ENCODE measurements around the gene TSHR. TPM values are rescaled to one million over a fixed set of nuclear protein-coding genes. Genes with fewer than 3 reads are reported as not detected.
"Not testable (repeated sequence)": the region's sequence is repeated elsewhere in the genome, so short reads cannot be mapped to it uniquely, and the experiment has no call there.

Gene TSHR
- total and polyA plus RNA-seq, 9 donors, result 0.20 to 1.0 (median 0.37) TPM

GRCh38 chr14:81018684-81019083, 63.3 kb downstream of the TSHR start:
- DNase-seq, result peak; percentile 23
- WGBS (ENCODE audit: insufficient coverage), result no CpG with 5 or more reads among the region's 1 CpG
- Histone ChIP-seq H3K36me3 (ENCODE audit: control insufficient read depth, insufficient read depth, low read length) (no peaks in the 10 kb centered on the region), H3K4me3 (ENCODE audit: low read length) (no peak overlapping the region), H3K27ac (ENCODE audit: low read length) (no peak overlapping the region), H3K9me3 (replicated peaks; ENCODE audit: control insufficient read depth, low read depth, low read length) (no peaks in the 10 kb centered on the region), H3K27me3 (ENCODE audit: control insufficient read depth, insufficient read depth, low read length) (no peaks in the 10 kb centered on the region), H3K4me1 (ENCODE audit: control insufficient read depth, insufficient read depth, low read length) (no peaks in the 10 kb centered on the region)

GRCh38 chr14:81019113-81019512, 63.7 kb downstream of the TSHR start:
- not testable (repeated sequence) for H3K36me3 ChIP-seq (ENCODE audit: control insufficient read depth, insufficient read depth, low read length); H3K27ac ChIP-seq (ENCODE audit: low read length); H3K4me1 ChIP-seq (ENCODE audit: control insufficient read depth, insufficient read depth, low read length); H3K27me3 ChIP-seq (ENCODE audit: control insufficient read depth, insufficient read depth, low read length); H3K4me3 ChIP-seq (ENCODE audit: low read length); DNase-seq; H3K9me3 ChIP-seq (replicated peaks; ENCODE audit: control insufficient read depth, low read depth, low read length)
- 60% methylated on average over 1 of the region's 2 CpGs for WGBS (ENCODE audit: insufficient coverage)

GRCh38 chr14:81023095-81023710, 67.8 kb downstream of the TSHR start:
- no peak for DNase-seq
- H3K4me1 ChIP-seq (ENCODE audit: control insufficient read depth, insufficient read depth, low read length), result no peaks in the 10 kb centered on the region

DNA sequence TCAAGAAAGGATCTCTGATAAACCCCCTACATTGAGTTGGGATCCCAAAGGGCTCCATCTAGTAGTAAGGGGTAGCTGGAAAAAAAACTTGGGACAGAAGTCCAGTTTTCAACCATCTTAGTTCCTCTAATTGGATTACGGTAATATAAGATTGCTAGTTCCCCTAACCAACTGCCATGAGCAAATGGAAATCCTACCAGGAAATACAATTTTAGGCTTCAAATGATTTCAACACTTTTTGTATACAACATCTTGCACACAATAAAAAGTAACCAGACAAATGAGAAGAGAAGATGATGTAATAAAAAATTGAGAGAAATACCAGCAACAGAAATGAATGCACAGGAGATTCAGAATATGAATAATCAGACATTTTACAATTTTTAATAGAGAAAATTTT, 73.0 kb downstream of the TSHR start:
- no peaks in the 10 kb centered on the region for H3K4me1 ChIP-seq (ENCODE audit: control insufficient read depth, insufficient read depth, low read length)
- no peak for DNase-seq
- H3K27ac ChIP-seq (ENCODE audit: low read length), result no peak overlapping the region
- H3K36me3 ChIP-seq (ENCODE audit: control insufficient read depth, insufficient read depth, low read length), result no peaks in the 10 kb centered on the region
- no peaks in the 10 kb centered on the region for H3K9me3 ChIP-seq (replicated peaks; ENCODE audit: control insufficient read depth, low read depth, low read length)
- no peaks in the 10 kb centered on the region for H3K27me3 ChIP-seq (ENCODE audit: control insufficient read depth, insufficient read depth, low read length)
- no CpG with 5 or more reads among the region's 1 CpG for WGBS (ENCODE audit: insufficient coverage)
- H3K4me3 ChIP-seq (ENCODE audit: low read length), result no peak overlapping the region

More at GRCh38 chr14:81023095-81023710, 67.8 kb downstream of the TSHR start:
- Histone ChIP-seq H3K4me3 (ENCODE audit: low read length) (no peak overlapping the region), H3K36me3 (ENCODE audit: control insufficient read depth, insufficient read depth, low read length) (no peaks in the 10 kb centered on the region), H3K9me3 (replicated peaks; ENCODE audit: control insufficient read depth, low read depth, low read length) (no peaks in the 10 kb centered on the region), H3K27ac (ENCODE audit: low read length) (no peak overlapping the region), H3K27me3 (ENCODE audit: control insufficient read depth, insufficient read depth, low read length) (no peaks in the 10 kb centered on the region)

GRCh38 chr14:81031488-81031887, 76.1 kb downstream of the TSHR start:
- Histone ChIP-seq H3K9me3 (replicated peaks; ENCODE audit: control insufficient read depth, low read depth, low read length) (no peaks in the 10 kb centered on the region), H3K36me3 (ENCODE audit: control insufficient read depth, insufficient read depth, low read length) (no peaks in the 10 kb centered on the region), H3K27me3 (ENCODE audit: control insufficient read depth, insufficient read depth, low read length) (no peaks in the 10 kb centered on the region), H3K4me1 (ENCODE audit: control insufficient read depth, insufficient read depth, low read length) (no peaks in the 10 kb centered on the region), H3K27ac (ENCODE audit: low read length) (no peak overlapping the region), H3K4me3 (ENCODE audit: low read length) (no peak overlapping the region)
- WGBS (ENCODE audit: insufficient coverage), result 65% methylated on average over 3 of the region's 3 CpGs
- no peak for DNase-seq

DNA sequence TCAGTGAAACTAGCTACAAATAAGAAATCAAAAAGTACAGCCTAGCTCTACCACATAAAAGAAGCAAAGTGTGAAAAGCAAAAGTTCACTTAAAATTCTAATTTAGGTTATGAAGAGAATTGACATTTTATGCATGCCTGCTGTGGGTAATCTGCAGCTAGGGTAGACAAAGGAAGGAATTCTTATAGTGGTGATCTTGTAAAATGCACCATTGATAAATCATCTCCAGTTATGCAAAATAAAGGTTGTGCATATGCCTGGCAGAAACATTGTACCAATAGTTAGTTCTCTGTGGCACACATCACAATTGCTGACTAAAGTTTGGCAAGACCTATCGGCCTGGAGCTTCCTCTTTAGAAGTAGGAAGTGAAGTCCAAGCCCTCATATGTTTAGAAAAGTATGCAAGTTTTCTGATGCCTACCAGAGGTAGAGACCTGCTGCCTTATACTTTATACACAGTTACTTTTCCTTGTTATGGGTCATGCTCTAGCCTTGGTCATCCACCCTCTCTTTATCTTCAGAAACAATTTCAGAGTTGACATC, 78.3 kb downstream of the TSHR start:
- H3K4me3 ChIP-seq (ENCODE audit: low read length), result no peak overlapping the region
- no peaks in the 10 kb centered on the region for H3K36me3 ChIP-seq (ENCODE audit: control insufficient read depth, insufficient read depth, low read length)
- no peaks in the 10 kb centered on the region for H3K9me3 ChIP-seq (replicated peaks; ENCODE audit: control insufficient read depth, low read depth, low read length)
- no peak overlapping the region for H3K27ac ChIP-seq (ENCODE audit: low read length)
- H3K27me3 ChIP-seq (ENCODE audit: control insufficient read depth, insufficient read depth, low read length), result no peaks in the 10 kb centered on the region
- WGBS (ENCODE audit: insufficient coverage), result no CpG with 5 or more reads among the region's 1 CpG
- DNase-seq, result peak; percentile 8
- no peaks in the 10 kb centered on the region for H3K4me1 ChIP-seq (ENCODE audit: control insufficient read depth, insufficient read depth, low read length)

DNA sequence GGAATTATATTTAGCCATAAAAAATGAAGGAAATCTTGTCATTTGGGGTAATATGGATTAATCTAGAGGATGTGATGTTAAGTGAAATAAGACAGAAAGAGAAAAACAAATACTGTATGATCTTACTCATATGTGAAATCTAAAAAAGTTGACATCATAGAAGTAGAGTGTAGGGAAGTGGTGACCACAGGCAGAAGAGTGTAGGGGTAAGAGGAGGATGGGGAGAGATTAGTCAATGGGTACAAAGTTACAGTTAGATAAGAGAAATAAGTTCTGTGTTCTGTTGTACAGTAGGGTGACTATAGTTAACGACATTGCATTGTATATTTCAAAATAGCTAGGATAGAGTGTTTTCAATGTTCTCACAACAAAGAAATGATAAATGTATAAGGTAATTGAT, 87.0 kb downstream of the TSHR start:
- peaks cover 2% of the 10 kb centered on the region for H3K9me3 ChIP-seq (replicated peaks; ENCODE audit: control insufficient read depth, low read depth, low read length)
- no peak overlapping the region for H3K27ac ChIP-seq (ENCODE audit: low read length)
- no peaks in the 10 kb centered on the region for H3K27me3 ChIP-seq (ENCODE audit: control insufficient read depth, insufficient read depth, low read length)
- WGBS (ENCODE audit: insufficient coverage), result no CpG with 5 or more reads among the region's 1 CpG
- DNase-seq, result no peak
- no peaks in the 10 kb centered on the region for H3K36me3 ChIP-seq (ENCODE audit: control insufficient read depth, insufficient read depth, low read length)
- no peaks in the 10 kb centered on the region for H3K4me1 ChIP-seq (ENCODE audit: control insufficient read depth, insufficient read depth, low read length)
- H3K4me3 ChIP-seq (ENCODE audit: low read length), result no peak overlapping the region

DNA sequence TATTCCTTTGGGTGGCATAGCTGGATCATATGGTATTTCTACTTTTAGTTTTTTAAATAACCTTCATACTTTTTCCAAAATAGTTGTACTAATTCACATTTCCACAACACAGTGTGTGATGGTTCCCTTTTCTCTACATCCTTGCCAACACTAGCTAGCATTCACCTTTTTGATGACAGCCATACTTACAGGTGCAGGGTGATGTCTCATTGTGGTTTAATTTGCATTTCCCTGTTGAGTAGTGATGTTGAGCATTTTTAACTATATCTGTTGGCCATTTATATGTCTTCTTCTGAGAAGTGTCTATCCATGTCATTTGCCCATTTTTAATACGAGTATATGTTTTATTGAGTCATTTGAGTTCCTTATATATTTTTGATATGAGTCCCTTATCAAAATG, 96.1 kb downstream of the TSHR start:
- Histone ChIP-seq H3K27me3 (ENCODE audit: control insufficient read depth, insufficient read depth, low read length) (no peaks in the 10 kb centered on the region), H3K9me3 (replicated peaks; ENCODE audit: control insufficient read depth, low read depth, low read length) (peaks cover 3% of the 10 kb centered on the region), H3K4me3 (ENCODE audit: low read length) (no peak overlapping the region), H3K27ac (ENCODE audit: low read length) (no peak overlapping the region), H3K36me3 (ENCODE audit: control insufficient read depth, insufficient read depth, low read length) (no peaks in the 10 kb centered on the region), H3K4me1 (ENCODE audit: control insufficient read depth, insufficient read depth, low read length) (no peaks in the 10 kb centered on the region)
- WGBS (ENCODE audit: insufficient coverage), result no CpG with 5 or more reads among the region's 1 CpG
- DNase-seq, result no peak

DNA sequence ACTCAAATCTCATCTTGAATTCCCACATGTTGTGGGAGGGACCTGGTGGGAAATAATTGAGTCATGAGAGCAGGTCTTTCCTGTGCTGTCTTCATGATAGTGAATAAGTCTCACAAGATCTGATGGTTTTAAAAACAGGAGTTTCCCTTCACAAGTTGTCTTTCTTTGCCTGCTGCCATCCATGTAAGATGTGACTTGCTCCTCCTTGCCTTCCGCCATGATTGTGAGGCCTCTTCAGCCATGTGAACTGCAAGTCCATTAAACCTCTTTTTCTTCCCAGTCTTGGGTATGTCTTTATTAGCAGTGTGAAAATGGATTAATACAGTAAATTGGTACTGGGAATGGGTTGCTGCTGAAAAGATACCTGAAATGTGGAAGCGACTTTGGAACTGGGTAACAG, 98.6 kb downstream of the TSHR start:
- H3K4me3 ChIP-seq (ENCODE audit: low read length); H3K36me3 ChIP-seq (ENCODE audit: control insufficient read depth, insufficient read depth, low read length); DNase-seq; H3K27me3 ChIP-seq (ENCODE audit: control insufficient read depth, insufficient read depth, low read length); H3K9me3 ChIP-seq (replicated peaks; ENCODE audit: control insufficient read depth, low read depth, low read length); H3K27ac ChIP-seq (ENCODE audit: low read length); H3K4me1 ChIP-seq (ENCODE audit: control insufficient read depth, insufficient read depth, low read length): not testable (repeated sequence)
- 92% methylated on average over 1 of the region's 2 CpGs for WGBS (ENCODE audit: insufficient coverage)

DNA sequence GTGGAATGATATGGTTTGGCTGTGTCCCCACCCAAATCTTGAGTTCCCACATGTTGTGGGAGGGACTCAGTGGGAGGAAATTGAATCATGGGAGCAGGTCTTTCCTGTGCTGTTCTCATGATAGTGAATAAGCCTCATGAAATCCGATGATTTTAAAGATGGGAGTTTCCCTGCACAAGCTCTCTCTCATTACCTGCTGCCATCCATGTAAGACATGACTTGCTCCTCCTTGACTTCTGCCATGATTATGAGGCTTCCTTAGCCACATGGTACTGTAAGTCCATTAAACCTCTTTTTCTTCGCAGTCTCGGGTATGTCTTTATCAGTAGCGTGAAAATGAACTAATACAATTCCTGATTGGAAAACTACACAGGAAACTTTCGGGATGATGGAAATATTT, 100.5 kb downstream of the TSHR start:
- no peak for DNase-seq
- H3K36me3 ChIP-seq (ENCODE audit: control insufficient read depth, insufficient read depth, low read length), result no peaks in the 10 kb centered on the region
- H3K27me3 ChIP-seq (ENCODE audit: control insufficient read depth, insufficient read depth, low read length), result no peaks in the 10 kb centered on the region
- peaks cover 3% of the 10 kb centered on the region for H3K9me3 ChIP-seq (replicated peaks; ENCODE audit: control insufficient read depth, low read depth, low read length)
- H3K4me1 ChIP-seq (ENCODE audit: control insufficient read depth, insufficient read depth, low read length), result no peaks in the 10 kb centered on the region
- no peak overlapping the region for H3K27ac ChIP-seq (ENCODE audit: low read length)
- no CpG with 5 or more reads among the region's 5 CpGs for WGBS (ENCODE audit: insufficient coverage)
- no peak overlapping the region for H3K4me3 ChIP-seq (ENCODE audit: low read length)

DNA sequence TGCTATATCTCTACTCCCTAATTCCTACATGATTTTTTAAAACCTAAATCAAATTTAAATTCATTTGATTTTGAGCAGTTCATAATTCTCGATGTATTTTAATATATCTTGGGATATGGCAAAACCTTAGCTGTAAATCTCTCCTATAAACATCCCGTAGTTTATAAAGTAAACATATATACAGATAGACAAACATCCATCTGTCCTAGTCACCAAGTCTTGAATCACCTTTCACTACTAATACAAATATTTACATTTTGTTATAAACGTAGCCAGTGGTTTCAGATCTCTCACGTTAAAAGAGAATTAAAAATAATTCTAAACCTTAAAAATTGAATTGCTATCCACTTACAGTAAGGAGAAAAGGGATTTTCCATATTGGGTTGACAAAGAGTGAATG, 107.0 kb downstream of the TSHR start:
- H3K27ac ChIP-seq (ENCODE audit: low read length), result no peak overlapping the region
- H3K9me3 ChIP-seq (replicated peaks; ENCODE audit: control insufficient read depth, low read depth, low read length), result no peaks in the 10 kb centered on the region
- H3K4me1 ChIP-seq (ENCODE audit: control insufficient read depth, insufficient read depth, low read length), result no peaks in the 10 kb centered on the region
- H3K27me3 ChIP-seq (ENCODE audit: control insufficient read depth, insufficient read depth, low read length), result no peaks in the 10 kb centered on the region
- DNase-seq, result no peak
- H3K36me3 ChIP-seq (ENCODE audit: control insufficient read depth, insufficient read depth, low read length), result no peaks in the 10 kb centered on the region
- no CpG with 5 or more reads among the region's 4 CpGs for WGBS (ENCODE audit: insufficient coverage)
- H3K4me3 ChIP-seq (ENCODE audit: low read length), result no peak overlapping the region
